Pancreas (tissue), 10 donors: ENCODE measurements around the gene DENND1A. TPM values are rescaled to one million over a fixed set of nuclear protein-coding genes. Genes with fewer than 3 reads are reported as not detected.

ENCODE experiments used
- ATAC-seq, 4 donors: fragments of 200-7000 bp; cut with Tn5 transposase; one replicate each; pipeline versions ENCODE4 v1.8.0 to v1.9.1; 2020; ENCODE audit warnings: mild to moderate bottlenecking in 4 of 4, moderate library complexity in 4 of 4
- DNase-seq, 6 donors: peaks; one replicate each; pipeline ENCODE4 v3.0.0-alpha.2; 2020
- FAIRE-seq: peaks from 2 replicates; lab custom pipeline; 2012; peaks lifted over from hg19 to GRCh38; lab: Jason Lieb, UNC
- H3K27ac ChIP-seq, 4 donors: fragments of 200-600 bp; sonication (generic); 1 replicate in 3 of 4; 2 replicates in 1 of 4; pipeline versions ENCODE4 v1.5.0 to v1.8.0; 2020
- H3K27me3 ChIP-seq, 4 donors: fragments of 200-600 bp; one replicate each; pipeline ENCODE4 v1.8.0; 2021
- H3K36me3 ChIP-seq, 3 donors: fragments of 200-600 bp; sonication (generic) in 1 of 3; one replicate each; pipeline versions ENCODE4 v1.5.0 to v1.8.0; 2020 to 2021
- H3K4me1 ChIP-seq, 3 donors: fragments of 200-600 bp; one replicate each; pipeline ENCODE4 v1.8.0; 2021
- H3K4me3 ChIP-seq, 4 donors: fragments of 200-600 bp; sonication (generic) in 2 of 4; one replicate each; pipeline versions ENCODE4 v1.5.0 to v1.8.0; 2020 to 2021
- H3K9me3 ChIP-seq, 4 donors: fragments of 200-600 bp; one replicate each; pipeline ENCODE4 v1.8.0; 2021
- CTCF ChIP-seq, 4 donors: fragments of 200-600 bp; sonication (generic) in 3 of 4; IDR thresholded peaks; one replicate each; pipeline versions ENCODE4 v1.5.0 to v1.8.0; 2021; ENCODE audit warnings: antibody characterized with exemption in 4 of 4
- WGBS, 2 donors: extraction: QIAGEN DNeasy Blood & Tissue Kit; methylation state at CpG; one replicate each; pipeline ENCODE4 v1.1.7; 2013; 5-methylcytosine and 5-hydroxymethylcytosine counted together
- intact Hi-C, 3 donors: fragments of 100-400 bp; cut with DNase I; formaldehyde crosslinking; loops; one replicate each; pipeline versions ENCODE4 v1.11.1 to v1.14.2; 2022
- polyA plus RNA-seq, 2 donors: library from polyadenylated mRNA; stranded (reverse); fragments of 200-250 nt; gene quantifications; one replicate each; pipeline ENCODE4 v1.2.3, GENCODE V29; 2013
- total RNA-seq, 6 donors: library from RNA; stranded (reverse); fragmentation: NEBNext Ultra II Directional in 4 of 6; extraction: Animal tissue kit (Norgen Biotek cat#: 25700) in 4 of 6; gene quantifications; one replicate each; pipeline versions ENCODE4 v1.2.1 to v1.2.4, GENCODE V29; 2021 to 2023
- donor health status: healthy with polysubstance abuse.
- donor health status: DM: no; HTN: no; CAD: no; lungs with moderate emphysema.
- donor health status: DM: no; HTN: no; CAD: no.
- donor health status: control.
- donor health status: control.
- donor health status: Bipolar disorder and iron deficiency.
- donor health status: DM: yes; HTN: yes; CAD: no.
- donor health status: DM: no; HTN: no; CAD: no.
- donor health status: DM: no; HTN: no; CAD: no.
- donor health status: DM: yes; HTN: yes; CAD: no.

DENND1A gene
- total and polyA plus RNA-seq, 8 donors = 4.5 to 8.3 (median 5.6) TPM

- no peaks in the 10 kb centered on the region for H3K9me3 ChIP-seq
- intact Hi-C loops = no loop called here
- no peak overlapping the region for H3K27ac ChIP-seq
- H3K27me3 ChIP-seq = peaks cover 0 to 4% (median 0%) of the 10 kb centered on the region in 4 donors
- DNase-seq = no peak
- ATAC-seq = no peak
- 96% methylated on average over 4 of the region's 4 CpGs for WGBS, 2 donors
- no peak for TF ChIP-seq CTCF (IDR thresholded peaks at IDR 0.05)
- FAIRE-seq = no peak
- no peaks in the 10 kb centered on the region for H3K4me1 ChIP-seq
- H3K4me3 ChIP-seq = no peak overlapping the region
- H3K36me3 ChIP-seq = no peaks in the 10 kb centered on the region
These were observed 284.8 kb downstream of the DENND1A start for GRCh38 chr9:123645126-123645525.

GRCh38 chr9:123643518-123643917, 286.4 kb downstream of the DENND1A start:
- no peak for TF ChIP-seq CTCF (IDR thresholded peaks at IDR 0.05)
- Histone ChIP-seq H3K4me3 (no peak overlapping the region), H3K9me3 (no peaks in the 10 kb centered on the region), H3K27ac (no peak overlapping the region), H3K36me3 (no peaks in the 10 kb centered on the region), H3K4me1 (no peaks in the 10 kb centered on the region), H3K27me3 (peaks cover 0 to 2% (median 0%) of the 10 kb centered on the region in 4 donors)
- DNase-seq (no peak), FAIRE-seq (no peak), ATAC-seq (no peak)
- 90 to 96% methylated on average over 9 of the region's 9 CpGs for WGBS, 2 donors
- intact Hi-C loops = no loop called here

GRCh38 chr9:123642291-123643278, 287.3 kb downstream of the DENND1A start:
- no peak for FAIRE-seq
- 51 to 57% methylated on average over 12 of the region's 12 CpGs for WGBS, 2 donors
- Histone ChIP-seq H3K4me1 (no peaks in the 10 kb centered on the region), H3K27ac (no peak overlapping the region), H3K4me3 (no peak overlapping the region), H3K9me3 (no peaks in the 10 kb centered on the region), H3K36me3 (no peaks in the 10 kb centered on the region), H3K27me3 (peaks cover 0 to 6% (median 0%) of the 10 kb centered on the region in 4 donors)
- TF ChIP-seq CTCF (IDR thresholded peaks at IDR 0.05) = no peak
- intact Hi-C loops = no loop called here
- ATAC-seq = peak in 3 of 4 donors; percentile 46 to 76 (median 54)
- DNase-seq = peak in 2 of 6 donors; percentile 7 to 29

GRCh38 chr9:123640792-123641222, 289.1 kb downstream of the DENND1A start:
- ATAC-seq (no peak), FAIRE-seq (no peak), DNase-seq (no peak)
- no peaks in the 10 kb centered on the region for H3K4me1 ChIP-seq
- no peak for TF ChIP-seq CTCF (IDR thresholded peaks at IDR 0.05)
- no peak overlapping the region for H3K27ac ChIP-seq
- H3K9me3 ChIP-seq = no peaks in the 10 kb centered on the region
- no peaks in the 10 kb centered on the region for H3K36me3 ChIP-seq
- H3K4me3 ChIP-seq = no peak overlapping the region
- peaks cover 0 to 6% (median 0%) of the 10 kb centered on the region in 4 donors for H3K27me3 ChIP-seq
- 88 to 96% methylated on average over 4 of the region's 4 CpGs for WGBS, 2 donors
- intact Hi-C loops = no loop called here

GRCh38 chr9:123639743-123640142, 290.2 kb downstream of the DENND1A start:
- H3K9me3 ChIP-seq = no peaks in the 10 kb centered on the region
- no peak for ATAC-seq
- H3K27me3 ChIP-seq = peaks cover 0 to 6% (median 0%) of the 10 kb centered on the region in 4 donors
- no peak for TF ChIP-seq CTCF (IDR thresholded peaks at IDR 0.05)
- no peaks in the 10 kb centered on the region for H3K36me3 ChIP-seq
- intact Hi-C loops = no loop called here
- no peak for DNase-seq
- WGBS, 2 donors = 100% methylated on average over 1 of the region's 1 CpG
- FAIRE-seq = no peak
- H3K4me1 ChIP-seq = no peaks in the 10 kb centered on the region
- H3K27ac ChIP-seq = no peak overlapping the region
- H3K4me3 ChIP-seq = no peak overlapping the region
